ENCODE results near the gene GTF2H1.

GRCh38 chr11:18320617-18321016, 1.8 kb upstream of the GTF2H1 start:
- TF ChIP-seq CTCF (IDR thresholded peaks at IDR 0.05) (no peak), POLR2A (IDR thresholded peaks at IDR 0.05) (no peak)

All from testis (tissue), 2 donors.